Fibroblast of lung (primary cell): ENCODE measurements around the gene RABGAP1L.

ENCODE experiments used
- EZH2 ChIP-seq: IDR thresholded peaks from 2 replicates; pipeline ENCODE4 v1.5.1; 2012; ENCODE audit warnings: low read length, control low read depth, mild to moderate bottlenecking; ENCODE audit errors: missing control alignments
- TF ChIP-seq, protein P1 (sequence below), 2 donors: IDR thresholded peaks in 1 of 2; conservative IDR thresholded peaks in 1 of 2; 1 replicate in 1 of 2; 2 replicates in 1 of 2; pipeline ENCODE4 v1.5.1; 2011 to 2012; ENCODE audit warnings: low read length in 2 of 2, control low read depth in 1 of 2, inconsistent platforms in 1 of 2, low read depth in 1 of 2, mild to moderate bottlenecking in 1 of 2

DNA sequence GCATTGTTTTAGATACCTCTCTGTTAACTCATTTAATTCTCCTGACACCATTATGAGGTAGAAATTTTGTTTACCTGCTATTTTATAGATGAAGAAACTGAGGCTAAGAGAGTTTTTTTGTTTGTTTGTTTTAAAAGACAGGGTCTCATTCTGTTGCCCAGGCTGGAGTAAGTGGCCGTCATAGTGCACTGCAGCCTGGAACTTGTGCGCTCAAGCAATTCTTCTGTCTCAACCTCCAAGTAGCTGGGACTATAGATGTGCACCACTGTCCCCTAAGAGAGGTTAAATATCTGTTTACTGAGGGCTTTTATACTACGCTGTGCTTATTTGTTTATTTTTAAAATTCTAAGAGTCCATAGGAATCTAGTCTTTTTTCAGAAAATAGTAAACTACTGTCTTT is 796.8 kb downstream of the RABGAP1L start:
- TF ChIP-seq, protein P1, sequence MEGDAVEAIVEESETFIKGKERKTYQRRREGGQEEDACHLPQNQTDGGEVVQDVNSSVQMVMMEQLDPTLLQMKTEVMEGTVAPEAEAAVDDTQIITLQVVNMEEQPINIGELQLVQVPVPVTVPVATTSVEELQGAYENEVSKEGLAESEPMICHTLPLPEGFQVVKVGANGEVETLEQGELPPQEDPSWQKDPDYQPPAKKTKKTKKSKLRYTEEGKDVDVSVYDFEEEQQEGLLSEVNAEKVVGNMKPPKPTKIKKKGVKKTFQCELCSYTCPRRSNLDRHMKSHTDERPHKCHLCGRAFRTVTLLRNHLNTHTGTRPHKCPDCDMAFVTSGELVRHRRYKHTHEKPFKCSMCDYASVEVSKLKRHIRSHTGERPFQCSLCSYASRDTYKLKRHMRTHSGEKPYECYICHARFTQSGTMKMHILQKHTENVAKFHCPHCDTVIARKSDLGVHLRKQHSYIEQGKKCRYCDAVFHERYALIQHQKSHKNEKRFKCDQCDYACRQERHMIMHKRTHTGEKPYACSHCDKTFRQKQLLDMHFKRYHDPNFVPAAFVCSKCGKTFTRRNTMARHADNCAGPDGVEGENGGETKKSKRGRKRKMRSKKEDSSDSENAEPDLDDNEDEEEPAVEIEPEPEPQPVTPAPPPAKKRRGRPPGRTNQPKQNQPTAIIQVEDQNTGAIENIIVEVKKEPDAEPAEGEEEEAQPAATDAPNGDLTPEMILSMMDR (conservative IDR thresholded peaks at IDR 0.05 in 1 of 2, IDR thresholded peaks at IDR 0.05 in 1 of 2; ENCODE audit: low read depth in 1 of 2, low read length in 2 of 2), result no peak
- TF ChIP-seq EZH2, result no peak
